MM.1S (cell line): ENCODE measurements around the gene CLINT1.

Experiments
- EZH2 ChIP-seq: fragments of 300-600 bp; sonication (generic); optimal IDR thresholded peaks from 2 replicates; pipeline ENCODE3; 2017; ENCODE audit warnings: low read depth, mild to moderate bottlenecking, antibody characterized with exemption, low read length, mixed read lengths
- TF ChIP-seq, protein P1 (sequence below): fragments of 300-600 bp; sonication (generic); IDR thresholded peaks from 2 replicates; pipeline ENCODE4 v1.5.1; 2016; ENCODE audit warnings: antibody characterized with exemption, low read length, mixed read lengths

- TF ChIP-seq, protein P1, sequence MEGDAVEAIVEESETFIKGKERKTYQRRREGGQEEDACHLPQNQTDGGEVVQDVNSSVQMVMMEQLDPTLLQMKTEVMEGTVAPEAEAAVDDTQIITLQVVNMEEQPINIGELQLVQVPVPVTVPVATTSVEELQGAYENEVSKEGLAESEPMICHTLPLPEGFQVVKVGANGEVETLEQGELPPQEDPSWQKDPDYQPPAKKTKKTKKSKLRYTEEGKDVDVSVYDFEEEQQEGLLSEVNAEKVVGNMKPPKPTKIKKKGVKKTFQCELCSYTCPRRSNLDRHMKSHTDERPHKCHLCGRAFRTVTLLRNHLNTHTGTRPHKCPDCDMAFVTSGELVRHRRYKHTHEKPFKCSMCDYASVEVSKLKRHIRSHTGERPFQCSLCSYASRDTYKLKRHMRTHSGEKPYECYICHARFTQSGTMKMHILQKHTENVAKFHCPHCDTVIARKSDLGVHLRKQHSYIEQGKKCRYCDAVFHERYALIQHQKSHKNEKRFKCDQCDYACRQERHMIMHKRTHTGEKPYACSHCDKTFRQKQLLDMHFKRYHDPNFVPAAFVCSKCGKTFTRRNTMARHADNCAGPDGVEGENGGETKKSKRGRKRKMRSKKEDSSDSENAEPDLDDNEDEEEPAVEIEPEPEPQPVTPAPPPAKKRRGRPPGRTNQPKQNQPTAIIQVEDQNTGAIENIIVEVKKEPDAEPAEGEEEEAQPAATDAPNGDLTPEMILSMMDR = no peak
- no peak for TF ChIP-seq EZH2
Observed at GRCh38 chr5:157890836-157891597, 32.1 kb upstream of the CLINT1 start.
